Effector memory CD4-positive, alpha-beta T cell (primary cell): ENCODE results near the gene HMG20A.

Source experiments
- DNase-seq, 3 donors: peaks; one replicate each; pipeline ENCODE4 v3.0.0-alpha.2; 2020
- H3K27ac ChIP-seq: 2 replicates; pipeline ENCODE4 v1.7.0; 2013; ENCODE audit warnings: mild to moderate bottlenecking, low read length, moderate library complexity; ENCODE audit not compliant: insufficient read depth, poor library complexity, severe bottlenecking
- H3K27me3 ChIP-seq: replicated peaks from 2 replicates; pipeline ENCODE4 v1.7.0; 2013; ENCODE audit warnings: mild to moderate bottlenecking, low read length; ENCODE audit not compliant: insufficient read depth, control insufficient read depth, poor library complexity, severe bottlenecking
- H3K36me3 ChIP-seq: 2 replicates; pipeline ENCODE4 v1.7.0; 2013; ENCODE audit warnings: mild to moderate bottlenecking, low read length, moderate library complexity; ENCODE audit not compliant: control insufficient read depth, insufficient read depth
- H3K4me1 ChIP-seq: 2 replicates; pipeline ENCODE4 v1.7.0; 2013; ENCODE audit warnings: low read length, mild to moderate bottlenecking; ENCODE audit not compliant: control insufficient read depth, insufficient read depth, poor library complexity, severe bottlenecking
- H3K4me3 ChIP-seq: 2 replicates; pipeline ENCODE4 v1.7.0; 2013; ENCODE audit warnings: low read length, low read depth, mild to moderate bottlenecking; ENCODE audit not compliant: insufficient read depth, poor library complexity, severe bottlenecking
- H3K9me3 ChIP-seq: 2 replicates; pipeline ENCODE4 v1.7.0; 2013; ENCODE audit warnings: mild to moderate bottlenecking, low read length, moderate library complexity; ENCODE audit not compliant: control insufficient read depth

Gene HMG20A

GRCh38 chr15:77387365-77388105 is 33.2 kb upstream of the HMG20A start:
- Histone ChIP-seq H3K36me3 (no peaks in the 10 kb centered on the region), H3K27ac (no peak overlapping the region), H3K4me1 (no peaks in the 10 kb centered on the region), H3K27me3 (no peaks in the 10 kb centered on the region), H3K9me3 (no peaks in the 10 kb centered on the region), H3K4me3 (no peak overlapping the region)
- DNase-seq: no peak

DNA sequence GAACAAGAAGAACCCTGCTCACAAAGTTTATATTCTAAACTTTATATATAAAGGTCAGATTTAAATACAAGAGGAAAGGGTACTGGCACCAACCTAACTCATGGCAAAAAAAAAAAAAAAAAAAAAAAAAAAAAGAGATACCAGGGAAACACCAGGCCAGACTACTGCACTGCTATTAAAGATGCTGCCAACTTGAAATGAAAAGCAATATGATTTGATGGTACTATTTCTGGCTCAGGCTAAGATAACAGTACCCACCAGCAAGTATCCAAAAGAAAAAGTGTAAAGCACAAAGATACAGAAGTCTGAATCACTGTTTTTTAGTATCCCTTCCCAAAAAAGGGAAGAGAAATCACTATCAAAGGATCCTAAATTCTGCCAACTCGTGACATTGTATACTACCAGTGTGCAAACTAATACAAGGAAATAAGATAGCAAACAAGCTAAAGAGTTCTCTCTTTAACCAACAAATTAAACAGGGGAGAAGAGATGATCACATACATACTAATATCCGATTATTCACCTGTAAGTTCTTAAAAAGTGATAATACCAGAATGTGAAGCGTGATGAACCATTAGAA is 29.2 kb upstream of the HMG20A start:
- H3K4me1 ChIP-seq: no peaks in the 10 kb centered on the region
- no peak for DNase-seq
- no peaks in the 10 kb centered on the region for H3K9me3 ChIP-seq
- no peaks in the 10 kb centered on the region for H3K36me3 ChIP-seq
- H3K27ac ChIP-seq: no peak overlapping the region
- no peak overlapping the region for H3K4me3 ChIP-seq
- no peaks in the 10 kb centered on the region for H3K27me3 ChIP-seq

- no peaks in the 10 kb centered on the region for H3K9me3 ChIP-seq
- no peak overlapping the region for H3K4me3 ChIP-seq
- H3K4me1 ChIP-seq: no peaks in the 10 kb centered on the region
- no peak overlapping the region for H3K27ac ChIP-seq
- DNase-seq: no peak
- no peaks in the 10 kb centered on the region for H3K36me3 ChIP-seq
- no peaks in the 10 kb centered on the region for H3K27me3 ChIP-seq
These were observed 27.8 kb upstream of the HMG20A start for GRCh38 chr15:77392762-77393470.

DNA sequence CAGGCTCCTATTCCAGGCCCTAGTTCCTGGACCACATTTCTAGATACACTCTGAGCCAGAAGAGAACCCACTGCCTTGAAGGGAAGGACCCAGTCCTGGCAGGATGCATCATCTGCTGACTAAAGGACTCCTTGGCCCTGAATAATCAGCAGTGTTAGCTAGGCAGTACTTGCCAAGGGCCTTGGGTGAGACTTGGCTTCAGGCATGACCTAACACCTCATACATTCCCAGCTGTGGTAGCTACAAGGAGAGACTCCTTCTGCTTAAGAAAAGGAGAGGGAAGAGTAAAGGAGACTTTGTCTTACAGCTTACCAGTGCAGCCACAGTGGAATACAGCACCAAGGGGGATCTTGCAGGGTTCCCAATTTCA is 27.2 kb upstream of the HMG20A start:
- Histone ChIP-seq H3K9me3 (no peaks in the 10 kb centered on the region), H3K36me3 (no peaks in the 10 kb centered on the region), H3K27me3 (no peaks in the 10 kb centered on the region), H3K4me3 (no peak overlapping the region), H3K27ac (no peak overlapping the region), H3K4me1 (no peaks in the 10 kb centered on the region)
- DNase-seq: no peak

- Histone ChIP-seq H3K36me3 (no peaks in the 10 kb centered on the region), H3K27ac (no peak overlapping the region), H3K9me3 (peaks cover 2% of the 10 kb centered on the region), H3K27me3 (no peaks in the 10 kb centered on the region), H3K4me3 (no peak overlapping the region), H3K4me1 (no peaks in the 10 kb centered on the region)
- DNase-seq: no peak
These were observed 25.5 kb upstream of the HMG20A start for GRCh38 chr15:77395013-77395774.

GRCh38 chr15:77396692-77397091 is 24.0 kb upstream of the HMG20A start:
- no peak for DNase-seq
- Histone ChIP-seq H3K4me1 (no peaks in the 10 kb centered on the region), H3K27me3 (no peaks in the 10 kb centered on the region), H3K36me3 (no peaks in the 10 kb centered on the region), H3K4me3 (no peak overlapping the region), H3K9me3 (peaks cover 5% of the 10 kb centered on the region), H3K27ac (no peak overlapping the region)

DNA sequence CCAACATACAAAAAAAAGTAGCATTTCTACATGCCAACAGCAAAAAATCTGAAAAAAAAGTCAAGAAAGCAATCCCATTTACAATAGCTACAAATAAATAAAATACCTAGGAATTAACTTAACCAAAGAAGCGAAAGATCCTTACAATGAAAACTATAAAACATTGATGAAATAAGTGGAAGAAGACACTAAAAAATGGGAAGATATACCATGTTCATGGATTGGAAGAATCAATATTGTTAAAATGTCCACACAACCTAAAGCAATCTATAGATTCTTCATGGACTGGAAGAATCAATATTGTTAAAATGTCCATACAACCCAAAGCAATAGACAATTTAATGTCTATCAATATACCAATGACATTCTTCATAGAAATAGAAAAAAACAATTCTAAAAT is 21.8 kb upstream of the HMG20A start:
- H3K27me3 ChIP-seq: no peaks in the 10 kb centered on the region
- H3K4me3 ChIP-seq: no peak overlapping the region
- H3K27ac ChIP-seq: no peak overlapping the region
- no peaks in the 10 kb centered on the region for H3K36me3 ChIP-seq
- peaks cover 5% of the 10 kb centered on the region for H3K9me3 ChIP-seq
- no peaks in the 10 kb centered on the region for H3K4me1 ChIP-seq
- no peak for DNase-seq

- no peak overlapping the region for H3K4me3 ChIP-seq
- no peak overlapping the region for H3K27ac ChIP-seq
- peaks cover 5% of the 10 kb centered on the region for H3K9me3 ChIP-seq
- H3K4me1 ChIP-seq: no peaks in the 10 kb centered on the region
- H3K36me3 ChIP-seq: no peaks in the 10 kb centered on the region
- DNase-seq: no peak
- H3K27me3 ChIP-seq: no peaks in the 10 kb centered on the region
These were observed 20.4 kb upstream of the HMG20A start for GRCh38 chr15:77400258-77400657.

- Histone ChIP-seq H3K36me3 (no peaks in the 10 kb centered on the region), H3K4me3 (no peak overlapping the region), H3K27ac (no peak overlapping the region), H3K4me1 (no peaks in the 10 kb centered on the region), H3K27me3 (no peaks in the 10 kb centered on the region), H3K9me3 (peaks cover 5% of the 10 kb centered on the region)
- no peak for DNase-seq
These were observed 17.8 kb upstream of the HMG20A start for GRCh38 chr15:77402740-77403379.
